Osteocyte (in vitro differentiated cells): ENCODE data around the gene ADIPOQ. TPM values are rescaled to one million over a fixed set of nuclear protein-coding genes. Genes with fewer than 3 reads are reported as not detected.

Experiments
- DNase-seq: peaks from one replicate; pipeline ENCODE4 v3.0.0; 2021; ENCODE audit warnings: mixed read lengths; ENCODE audit not compliant: unreplicated experiment; ENCODE audit errors: extremely low spot score
- H3K27ac Mint-ChIP-seq: one replicate; pipeline ENCODE4 v1.8.0; 2021; ENCODE audit warnings: mild to moderate bottlenecking, mixed read lengths; ENCODE audit not compliant: unreplicated experiment
- H3K27me3 Mint-ChIP-seq: one replicate; pipeline ENCODE4 v1.8.0; 2021; ENCODE audit warnings: mixed read lengths; ENCODE audit not compliant: unreplicated experiment
- H3K36me3 Mint-ChIP-seq: one replicate; pipeline ENCODE4 v1.8.0; 2021; ENCODE audit warnings: mixed read lengths; ENCODE audit not compliant: unreplicated experiment
- H3K4me1 Mint-ChIP-seq: one replicate; pipeline ENCODE4 v1.8.0; 2021; ENCODE audit warnings: mixed read lengths; ENCODE audit not compliant: unreplicated experiment
- H3K4me3 Mint-ChIP-seq: one replicate; pipeline ENCODE4 v1.8.0; 2021; ENCODE audit warnings: mild to moderate bottlenecking, moderate library complexity, mixed read lengths; ENCODE audit not compliant: unreplicated experiment
- H3K9me3 Mint-ChIP-seq: one replicate; pipeline ENCODE4 v1.8.0; 2021; ENCODE audit warnings: mixed read lengths; ENCODE audit not compliant: unreplicated experiment
- CTCF ChIP-seq: fragments of 200-600 bp; sonication (generic); IDR thresholded peaks from 2 replicates; pipeline ENCODE4 v1.5.0; 2021; ENCODE audit warnings: antibody characterized with exemption, mild to moderate bottlenecking, moderate library complexity
- total RNA-seq: library from RNA; stranded (reverse); gene quantifications from 2 replicates; pipeline ENCODE4 v1.2.1, GENCODE V29; 2021

Gene ADIPOQ
- total RNA-seq, 1 donor from 2014 or later = not detected

DNA sequence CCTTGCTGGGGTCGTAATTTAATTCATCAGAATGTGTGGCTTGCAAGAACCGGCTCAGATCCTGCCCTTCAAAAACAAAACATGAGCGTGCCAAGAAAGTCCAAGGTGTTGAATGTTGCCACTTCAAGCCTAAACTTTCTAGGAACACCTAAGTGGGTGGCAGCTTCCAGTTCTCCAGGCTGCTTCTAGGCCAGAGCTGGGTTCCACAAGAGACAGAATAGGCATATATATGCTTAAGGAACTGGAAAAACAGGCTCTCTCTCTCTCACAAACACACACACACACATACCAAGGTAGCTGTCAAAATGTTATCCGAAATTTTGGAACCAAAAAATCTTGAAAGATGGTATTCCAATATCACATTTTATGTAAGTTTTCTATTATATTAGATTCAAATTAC lies 890 bp upstream of the ADIPOQ start:
- TF ChIP-seq CTCF = no peak
- no peak overlapping the region for H3K4me3 Mint-ChIP-seq
- H3K36me3 Mint-ChIP-seq = no peaks in the 10 kb centered on the region
- no peaks in the 10 kb centered on the region for H3K9me3 Mint-ChIP-seq
- DNase-seq = no peak
- H3K4me1 Mint-ChIP-seq = no peaks in the 10 kb centered on the region
- H3K27me3 Mint-ChIP-seq = peaks cover 33% of the 10 kb centered on the region
- H3K27ac Mint-ChIP-seq = no peak overlapping the region

DNA sequence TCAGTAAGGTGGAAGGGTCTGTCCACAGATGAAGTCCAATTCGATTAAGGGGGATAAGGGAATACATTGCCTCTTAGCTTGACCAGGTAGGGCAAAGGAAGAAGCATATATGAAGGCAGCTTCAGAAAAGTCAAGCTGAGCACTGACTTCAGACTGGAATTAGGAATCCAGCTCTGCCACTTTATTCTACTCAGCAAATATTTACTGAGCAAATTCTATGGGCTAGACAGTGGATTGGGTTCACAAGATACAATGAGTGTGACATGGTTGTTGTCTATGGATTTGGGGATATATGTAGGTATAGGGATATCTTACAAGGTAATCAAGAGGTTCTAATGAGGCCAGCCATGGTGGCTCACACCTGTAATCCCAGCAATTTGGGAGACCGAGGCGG lies 526 bp downstream of the ADIPOQ start:
- peaks cover 43% of the 10 kb centered on the region for H3K27me3 Mint-ChIP-seq
- TF ChIP-seq CTCF = no peak
- H3K36me3 Mint-ChIP-seq = no peaks in the 10 kb centered on the region
- H3K27ac Mint-ChIP-seq = no peak overlapping the region
- H3K4me1 Mint-ChIP-seq = no peaks in the 10 kb centered on the region
- no peaks in the 10 kb centered on the region for H3K9me3 Mint-ChIP-seq
- H3K4me3 Mint-ChIP-seq = no peak overlapping the region
- DNase-seq = no peak

DNA sequence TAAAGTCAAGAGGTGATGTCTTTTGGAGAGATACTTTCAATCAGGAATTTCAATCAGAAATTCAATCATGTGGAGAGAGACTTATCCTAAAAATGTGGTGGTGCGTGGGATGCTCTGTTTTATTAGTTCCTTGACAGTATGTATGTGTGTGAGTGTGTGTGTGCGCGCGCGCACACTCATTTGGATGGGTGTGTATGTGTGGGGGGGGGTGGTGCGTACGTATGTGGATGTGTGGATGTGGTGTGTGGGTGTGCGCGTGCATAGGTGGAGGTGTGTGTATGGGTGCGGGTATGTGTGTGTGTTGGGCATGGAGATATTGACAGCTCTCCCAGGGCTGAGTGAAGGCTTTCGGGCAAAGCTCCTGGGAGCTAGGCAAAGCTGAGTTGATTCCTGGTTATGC lies 2.4 kb downstream of the ADIPOQ start:
- peak; percentile 40 for DNase-seq
- Mint-ChIP-seq H3K9me3 (no peaks in the 10 kb centered on the region), H3K36me3 (no peaks in the 10 kb centered on the region), H3K27me3 (peaks cover 41% of the 10 kb centered on the region), H3K27ac (no peak overlapping the region), H3K4me1 (no peaks in the 10 kb centered on the region), H3K4me3 (no peak overlapping the region)
- no peak for TF ChIP-seq CTCF

GRCh38 chr3:186845756-186846155 lies 3.2 kb downstream of the ADIPOQ start:
- H3K27me3 Mint-ChIP-seq = peaks cover 41% of the 10 kb centered on the region
- no peaks in the 10 kb centered on the region for H3K9me3 Mint-ChIP-seq
- H3K36me3 Mint-ChIP-seq = no peaks in the 10 kb centered on the region
- no peak overlapping the region for H3K27ac Mint-ChIP-seq
- TF ChIP-seq CTCF = no peak
- no peak for DNase-seq
- H3K4me3 Mint-ChIP-seq = no peak overlapping the region
- H3K4me1 Mint-ChIP-seq = no peaks in the 10 kb centered on the region

- TF ChIP-seq CTCF = no peak
- no peak for DNase-seq
- Mint-ChIP-seq H3K4me3 (no peak overlapping the region), H3K27me3 (peaks cover 42% of the 10 kb centered on the region), H3K4me1 (no peaks in the 10 kb centered on the region), H3K36me3 (no peaks in the 10 kb centered on the region), H3K27ac (no peak overlapping the region), H3K9me3 (no peaks in the 10 kb centered on the region)
Measured at GRCh38 chr3:186847437-186847836, 4.9 kb downstream of the ADIPOQ start.
